Loucy (cell line): Measurements from ENCODE around the gene CNNM3.

ENCODE experiments used
- H2AFZ ChIP-seq: fragments of 200-600 bp; sonication (generic); 2 replicates; pipeline ENCODE4 v1.6.0; 2016; ENCODE audit warnings: antibody characterized with exemption, mild to moderate bottlenecking, low read length, moderate library complexity
- H3F3A ChIP-seq: fragments of 200-600 bp; 2 replicates; pipeline ENCODE4 v1.6.0; 2016; ENCODE audit warnings: antibody characterized with exemption, low read depth, mild to moderate bottlenecking
- H3K27me3 ChIP-seq: fragments of 200-600 bp; sonication (generic); 2 replicates; pipeline ENCODE4 v1.6.1; 2014; ENCODE audit warnings: low read length, mild to moderate bottlenecking; ENCODE audit not compliant: insufficient read depth, poor library complexity, severe bottlenecking
- H3K36me3 ChIP-seq: fragments of 200-600 bp; sonication (generic); 2 replicates; pipeline ENCODE4 v1.6.1; 2016; ENCODE audit warnings: low read length; ENCODE audit not compliant: insufficient read depth
- H3K4me1 ChIP-seq: fragments of 200-600 bp; sonication (generic); 2 replicates; pipeline ENCODE4 v1.5.1; 2014; ENCODE audit warnings: low read length, mild to moderate bottlenecking; ENCODE audit not compliant: insufficient read depth, poor library complexity, severe bottlenecking
- H3K4me2 ChIP-seq: fragments of 200-600 bp; sonication (generic); 2 replicates; pipeline ENCODE4 v1.6.0; 2014; ENCODE audit warnings: antibody characterized with exemption, low read length, low read depth, mild to moderate bottlenecking; ENCODE audit not compliant: poor library complexity, severe bottlenecking
- H3K4me3 ChIP-seq: fragments of 200-600 bp; sonication (generic); 2 replicates; pipeline ENCODE4 v1.5.1; 2014; ENCODE audit warnings: low read length, mild to moderate bottlenecking, mixed read lengths; ENCODE audit not compliant: poor library complexity, severe bottlenecking
- H3K79me2 ChIP-seq: fragments of 200-600 bp; sonication (generic); 2 replicates; pipeline ENCODE4 v1.6.1; 2014; ENCODE audit warnings: low read length; ENCODE audit not compliant: insufficient read depth
- H3K9ac ChIP-seq: fragments of 200-600 bp; sonication (generic); 2 replicates; pipeline ENCODE4 v1.6.0; 2014; ENCODE audit warnings: mild to moderate bottlenecking, low read depth, low read length, moderate library complexity; ENCODE audit not compliant: poor library complexity, severe bottlenecking
- H3K9me2 ChIP-seq: fragments of 200-600 bp; sonication (generic); replicated peaks from 2 replicates; pipeline ENCODE4 v1.6.1; 2016; ENCODE audit warnings: low read depth, low read length, mixed read lengths
- H3K9me3 ChIP-seq: fragments of 200-600 bp; sonication (generic); 2 replicates; pipeline ENCODE4 v1.6.1; 2014; ENCODE audit warnings: mild to moderate bottlenecking, antibody characterized with exemption, low read length, low read depth; ENCODE audit not compliant: insufficient read depth
- H4K20me1 ChIP-seq: fragments of 200-600 bp; sonication (generic); 2 replicates; pipeline ENCODE4 v1.6.0; 2014; ENCODE audit warnings: antibody characterized with exemption, low read length, mild to moderate bottlenecking; ENCODE audit not compliant: insufficient read depth, poor library complexity, severe bottlenecking
- EZH2phosphoT487 ChIP-seq: fragments of 200-600 bp; IDR thresholded peaks from 2 replicates; pipeline ENCODE4 v1.6.1; 2018; ENCODE audit warnings: antibody characterized with exemption, mild to moderate bottlenecking, moderate library complexity, borderline replicate concordance
- TF ChIP-seq, protein P1 (sequence below): fragments of 200-600 bp; sonication (generic); conservative IDR thresholded peaks from 2 replicates; pipeline ENCODE4 v1.5.1; 2014; ENCODE audit warnings: mild to moderate bottlenecking, antibody characterized with exemption, low read length

CNNM3 gene

DNA sequence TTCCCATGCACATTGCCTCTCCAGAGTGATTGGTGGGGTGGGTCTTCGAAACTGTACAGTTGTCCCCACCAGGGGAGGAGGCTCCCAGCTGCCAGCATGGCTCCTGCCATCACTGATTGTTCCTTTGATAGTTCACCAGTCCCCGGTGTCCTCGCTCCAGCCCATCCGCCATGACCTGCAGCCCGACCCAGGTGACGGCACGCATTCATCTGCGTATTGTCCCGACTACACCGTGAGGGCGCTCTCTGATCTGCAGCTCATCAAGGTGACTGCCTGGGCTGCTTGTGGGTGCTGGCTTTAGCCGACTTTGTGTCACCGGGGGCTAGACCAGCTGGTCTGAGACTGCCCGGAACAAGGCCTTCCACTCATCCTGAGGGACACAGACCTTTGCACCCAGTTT, 12.4 kb downstream of the CNNM3 start:
- Histone ChIP-seq H3K36me3 (peaks cover 88% of the 10 kb centered on the region), H2AFZ (no peak overlapping the region), H3K9me2 (no peaks in the 10 kb centered on the region), H3F3A (no peaks in the 10 kb centered on the region), H3K4me2 (no peak overlapping the region), H4K20me1 (peaks cover 12% of the 10 kb centered on the region), H3K9ac (no peak overlapping the region), H3K4me1 (peaks cover 3% of the 10 kb centered on the region), H3K4me3 (no peak overlapping the region), H3K9me3 (no peaks in the 10 kb centered on the region), H3K27me3 (no peaks in the 10 kb centered on the region), H3K79me2 (peaks cover 12% of the 10 kb centered on the region)
- no peak for TF ChIP-seq EZH2phosphoT487
- TF ChIP-seq, protein P1, sequence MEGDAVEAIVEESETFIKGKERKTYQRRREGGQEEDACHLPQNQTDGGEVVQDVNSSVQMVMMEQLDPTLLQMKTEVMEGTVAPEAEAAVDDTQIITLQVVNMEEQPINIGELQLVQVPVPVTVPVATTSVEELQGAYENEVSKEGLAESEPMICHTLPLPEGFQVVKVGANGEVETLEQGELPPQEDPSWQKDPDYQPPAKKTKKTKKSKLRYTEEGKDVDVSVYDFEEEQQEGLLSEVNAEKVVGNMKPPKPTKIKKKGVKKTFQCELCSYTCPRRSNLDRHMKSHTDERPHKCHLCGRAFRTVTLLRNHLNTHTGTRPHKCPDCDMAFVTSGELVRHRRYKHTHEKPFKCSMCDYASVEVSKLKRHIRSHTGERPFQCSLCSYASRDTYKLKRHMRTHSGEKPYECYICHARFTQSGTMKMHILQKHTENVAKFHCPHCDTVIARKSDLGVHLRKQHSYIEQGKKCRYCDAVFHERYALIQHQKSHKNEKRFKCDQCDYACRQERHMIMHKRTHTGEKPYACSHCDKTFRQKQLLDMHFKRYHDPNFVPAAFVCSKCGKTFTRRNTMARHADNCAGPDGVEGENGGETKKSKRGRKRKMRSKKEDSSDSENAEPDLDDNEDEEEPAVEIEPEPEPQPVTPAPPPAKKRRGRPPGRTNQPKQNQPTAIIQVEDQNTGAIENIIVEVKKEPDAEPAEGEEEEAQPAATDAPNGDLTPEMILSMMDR = no peak

DNA sequence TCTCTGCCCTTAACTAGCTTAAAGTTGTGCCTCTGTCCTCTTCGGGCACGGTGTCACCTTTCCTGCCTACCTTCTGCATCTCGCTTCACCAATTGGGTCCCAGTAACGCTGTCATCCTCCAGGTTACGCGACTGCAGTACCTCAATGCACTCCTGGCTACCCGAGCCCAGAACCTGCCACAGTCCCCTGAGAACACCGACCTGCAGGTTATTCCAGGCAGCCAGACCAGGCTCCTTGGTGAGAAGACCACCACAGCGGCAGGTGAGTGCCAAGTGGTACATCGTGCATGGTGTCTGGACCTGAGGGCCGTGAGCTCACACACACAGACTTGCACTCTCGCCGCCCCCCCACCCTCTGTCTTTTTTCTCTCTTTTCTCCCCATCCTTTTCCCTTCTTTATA, 12.8 kb downstream of the CNNM3 start:
- no peaks in the 10 kb centered on the region for H3K9me3 ChIP-seq
- peaks cover 90% of the 10 kb centered on the region for H3K36me3 ChIP-seq
- H3K4me2 ChIP-seq = no peak overlapping the region
- no peak overlapping the region for H2AFZ ChIP-seq
- TF ChIP-seq, protein P1 = no peak
- no peak for TF ChIP-seq EZH2phosphoT487
- no peaks in the 10 kb centered on the region for H3K27me3 ChIP-seq
- no peaks in the 10 kb centered on the region for H3K9me2 ChIP-seq
- H3K4me3 ChIP-seq = no peak overlapping the region
- H3K9ac ChIP-seq = no peak overlapping the region
- peaks cover 8% of the 10 kb centered on the region for H3K79me2 ChIP-seq
- no peaks in the 10 kb centered on the region for H3K4me1 ChIP-seq
- no peaks in the 10 kb centered on the region for H3F3A ChIP-seq
- H4K20me1 ChIP-seq = peaks cover 8% of the 10 kb centered on the region

DNA sequence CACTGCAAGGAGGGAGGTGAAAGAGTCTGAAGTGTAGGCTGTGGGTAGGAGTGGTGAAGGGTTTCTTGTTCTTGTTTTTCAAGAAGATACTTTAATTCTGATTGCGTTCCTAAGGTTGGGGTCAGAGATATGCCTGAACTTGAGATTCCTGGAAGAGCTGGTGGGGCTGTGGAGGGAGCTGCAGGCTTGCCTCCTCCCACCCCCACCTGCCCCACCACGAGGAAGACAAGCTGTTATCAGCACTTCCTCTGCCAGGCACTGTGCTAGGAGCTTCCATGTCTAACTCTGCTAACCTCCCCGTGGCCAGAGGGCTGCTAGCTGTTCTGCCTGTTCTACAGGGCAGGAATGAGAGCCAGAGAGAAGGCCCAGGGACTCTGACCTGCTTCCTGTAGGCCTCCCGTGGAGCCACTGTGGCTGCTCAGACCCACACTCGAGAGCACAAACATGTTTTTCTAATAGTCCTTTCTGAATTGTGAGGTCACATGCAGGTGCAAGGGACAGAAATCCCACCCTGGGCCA, 14.0 kb downstream of the CNNM3 start:
- H3K79me2 ChIP-seq = no peaks in the 10 kb centered on the region; the same call in 1 of the 2 replicates
- H3K9ac ChIP-seq = no peak overlapping the region
- H3K4me2 ChIP-seq = no peak overlapping the region
- H2AFZ ChIP-seq = no peak overlapping the region
- no peaks in the 10 kb centered on the region for H3K9me2 ChIP-seq
- TF ChIP-seq, protein P1 = no peak
- TF ChIP-seq EZH2phosphoT487 = no peak
- H3K27me3 ChIP-seq = no peaks in the 10 kb centered on the region
- no peaks in the 10 kb centered on the region for H4K20me1 ChIP-seq
- no peaks in the 10 kb centered on the region for H3K9me3 ChIP-seq
- peaks cover 88% of the 10 kb centered on the region for H3K36me3 ChIP-seq
- H3K4me3 ChIP-seq = no peak overlapping the region
- H3F3A ChIP-seq = no peaks in the 10 kb centered on the region
- no peaks in the 10 kb centered on the region for H3K4me1 ChIP-seq
